ENCODE results near the gene PTBP2.

PTBP2 gene

GRCh38 chr1:96820671-96821070 lies 99.1 kb downstream of the PTBP2 start:
- no peak for DNase-seq (ENCODE audit: low read depth)

- DNase-seq (ENCODE audit: low read depth): no peak
Observed at GRCh38 chr1:96825231-96825630, 103.6 kb downstream of the PTBP2 start.

- no peak for DNase-seq (ENCODE audit: low read depth)
Observed at GRCh38 chr1:96825950-96826576, 104.5 kb downstream of the PTBP2 start.

GRCh38 chr1:96833376-96833775 lies 111.8 kb downstream of the PTBP2 start:
- no peak for DNase-seq (ENCODE audit: low read depth)

GRCh38 chr1:96834986-96835385 lies 113.4 kb downstream of the PTBP2 start:
- DNase-seq (ENCODE audit: low read depth): no peak

GRCh38 chr1:96837057-96837780 lies 115.6 kb downstream of the PTBP2 start:
- DNase-seq (ENCODE audit: low read depth): no peak

GRCh38 chr1:96837781-96838216 lies 116.2 kb downstream of the PTBP2 start:
- no peak for DNase-seq (ENCODE audit: low read depth)

- DNase-seq (ENCODE audit: low read depth): no peak
Observed at GRCh38 chr1:96840396-96840795, 118.8 kb downstream of the PTBP2 start.

- no peak for DNase-seq (ENCODE audit: low read depth)
Observed at GRCh38 chr1:96842215-96842614, 120.6 kb downstream of the PTBP2 start.

- DNase-seq (ENCODE audit: low read depth): no peak
Observed at GRCh38 chr1:96843196-96843595, 121.6 kb downstream of the PTBP2 start.

GRCh38 chr1:96843601-96844000 lies 122.0 kb downstream of the PTBP2 start:
- no peak for DNase-seq (ENCODE audit: low read depth)

- no peak for DNase-seq (ENCODE audit: low read depth)
Observed at GRCh38 chr1:96845464-96845863, 123.9 kb downstream of the PTBP2 start.

- no peak for DNase-seq (ENCODE audit: low read depth)
Observed at GRCh38 chr1:96861836-96862235, 140.3 kb downstream of the PTBP2 start.

- DNase-seq (ENCODE audit: low read depth): no peak
Observed at GRCh38 chr1:96863449-96863848, 141.9 kb downstream of the PTBP2 start.

Data from T follicular helper cell (primary cell).